Immature natural killer cell (primary cell): ENCODE results near the gene GPR27. TPM values are rescaled to one million over a fixed set of nuclear protein-coding genes. Genes with fewer than 3 reads are reported as not detected.

Experiments
- DNase-seq, 3 donors: peaks; one replicate each; pipeline ENCODE4 v3.0.0; 2022; ENCODE audit warnings: mixed read lengths in 1 of 3
- H3K27ac Mint-ChIP-seq, 6 donors: one replicate each; pipeline ENCODE4 v1.8.0; 2020; ENCODE audit warnings: mixed read lengths in 6 of 6, mild to moderate bottlenecking in 5 of 6, inconsistent platforms in 4 of 6, moderate library complexity in 3 of 6
- H3K27me3 Mint-ChIP-seq, 3 donors: one replicate each; pipeline ENCODE4 v1.8.0; 2020 to 2021; ENCODE audit warnings: low read depth in 3 of 3, mild to moderate bottlenecking in 3 of 3, mixed read lengths in 3 of 3, moderate library complexity in 3 of 3, inconsistent platforms in 1 of 3
- H3K36me3 Mint-ChIP-seq, 3 donors: one replicate each; pipeline ENCODE4 v1.8.0; 2020; ENCODE audit warnings: mixed read lengths in 3 of 3, inconsistent platforms in 2 of 3, mild to moderate bottlenecking in 2 of 3
- H3K4me1 Mint-ChIP-seq, 2 donors: one replicate each; pipeline ENCODE4 v1.8.0; 2020; ENCODE audit warnings: inconsistent platforms in 2 of 2, mild to moderate bottlenecking in 2 of 2, mixed read lengths in 2 of 2, moderate library complexity in 1 of 2
- H3K4me3 Mint-ChIP-seq, 5 donors: one replicate each; pipeline ENCODE4 v1.8.0; 2020; ENCODE audit warnings: mild to moderate bottlenecking in 5 of 5, mixed read lengths in 5 of 5, inconsistent platforms in 3 of 5, moderate library complexity in 3 of 5
- H3K9me3 Mint-ChIP-seq, 6 donors: one replicate each; pipeline ENCODE4 v1.8.0; 2020; ENCODE audit warnings: mild to moderate bottlenecking in 6 of 6, mixed read lengths in 6 of 6, inconsistent platforms in 4 of 6, moderate library complexity in 3 of 6
- polyA plus RNA-seq, 3 donors: library from polyadenylated mRNA; unstranded; fragments of 300-500 nt; fragmentation: Illumina TruSeq; gene quantifications; one replicate each; pipeline ENCODE4 v1.2.3, GENCODE V29; 2021

The GPR27 gene
- polyA plus RNA-seq, 3 donors from 2014 or later = 0.22 to 1.3 TPM; not detected in 1

- Mint-ChIP-seq H3K36me3 (peaks cover 0 to 4% (median 0%) of the 10 kb centered on the region in 3 donors), H3K27me3 (peaks cover 11 to 23% (median 14%) of the 10 kb centered on the region in 3 donors), H3K4me1 (peaks cover 7 to 8% of the 10 kb centered on the region in 2 donors), H3K27ac (no peak overlapping the region), H3K9me3 (no peaks in the 10 kb centered on the region), H3K4me3 (peak overlapping the region in 1 of 5 donors; percentile 31)
- DNase-seq = no peak
Observed at GRCh38 chr3:71751602-71752001, 2.1 kb upstream of the GPR27 start.

GRCh38 chr3:71752831-71753700 lies 589 bp upstream of the GPR27 start:
- Mint-ChIP-seq H3K9me3 (no peaks in the 10 kb centered on the region), H3K27me3 (peaks cover 14 to 24% (median 16%) of the 10 kb centered on the region in 3 donors), H3K4me3 (peak overlapping the region; percentile 50 to 70 (median 60)), H3K36me3 (peaks cover 0 to 4% (median 0%) of the 10 kb centered on the region in 3 donors), H3K27ac (no peak overlapping the region), H3K4me1 (peaks cover 7 to 8% of the 10 kb centered on the region in 2 donors)
- no peak for DNase-seq

GRCh38 chr3:71754610-71755253 lies 1.1 kb downstream of the GPR27 start:
- peaks cover 7 to 8% of the 10 kb centered on the region in 2 donors for H3K4me1 Mint-ChIP-seq
- peaks cover 14 to 20% (median 16%) of the 10 kb centered on the region in 3 donors for H3K27me3 Mint-ChIP-seq
- peaks cover 0 to 7% (median 0%) of the 10 kb centered on the region in 3 donors for H3K36me3 Mint-ChIP-seq
- H3K27ac Mint-ChIP-seq = no peak overlapping the region
- peak overlapping the region; percentile 47 to 85 (median 65) for H3K4me3 Mint-ChIP-seq
- DNase-seq = no peak
- H3K9me3 Mint-ChIP-seq = no peaks in the 10 kb centered on the region

- peaks cover 0 to 7% (median 0%) of the 10 kb centered on the region in 3 donors for H3K36me3 Mint-ChIP-seq
- no peaks in the 10 kb centered on the region for H3K9me3 Mint-ChIP-seq
- no peak overlapping the region for H3K27ac Mint-ChIP-seq
- no peak for DNase-seq
- no peak overlapping the region for H3K4me3 Mint-ChIP-seq
- peaks cover 6 to 14% (median 13%) of the 10 kb centered on the region in 3 donors for H3K27me3 Mint-ChIP-seq
- H3K4me1 Mint-ChIP-seq = peaks cover 4 to 8% of the 10 kb centered on the region in 2 donors
Observed at GRCh38 chr3:71758091-71758490, 4.4 kb downstream of the GPR27 start.

- H3K27ac Mint-ChIP-seq = no peak overlapping the region
- no peak overlapping the region for H3K4me3 Mint-ChIP-seq
- H3K36me3 Mint-ChIP-seq = peaks cover 0 to 7% (median 0%) of the 10 kb centered on the region in 3 donors
- no peaks in the 10 kb centered on the region for H3K9me3 Mint-ChIP-seq
- DNase-seq = no peak
- peaks cover 6 to 15% (median 13%) of the 10 kb centered on the region in 3 donors for H3K27me3 Mint-ChIP-seq
- H3K4me1 Mint-ChIP-seq = peaks cover 4 to 8% of the 10 kb centered on the region in 2 donors
Observed at GRCh38 chr3:71759401-71759800, 5.7 kb downstream of the GPR27 start.

GRCh38 chr3:71760140-71760539 lies 6.5 kb downstream of the GPR27 start:
- H3K4me3 Mint-ChIP-seq = no peak overlapping the region
- H3K36me3 Mint-ChIP-seq = peaks cover 0 to 6% (median 0%) of the 10 kb centered on the region in 3 donors
- peaks cover 6 to 13% (median 13%) of the 10 kb centered on the region in 3 donors for H3K27me3 Mint-ChIP-seq
- no peak for DNase-seq
- no peak overlapping the region for H3K27ac Mint-ChIP-seq
- H3K4me1 Mint-ChIP-seq = peaks cover 2 to 5% of the 10 kb centered on the region in 2 donors
- H3K9me3 Mint-ChIP-seq = no peaks in the 10 kb centered on the region

GRCh38 chr3:71763426-71763825 lies 9.8 kb downstream of the GPR27 start:
- no peaks in the 10 kb centered on the region for H3K9me3 Mint-ChIP-seq

GRCh38 chr3:71771126-71771525 lies 17.5 kb downstream of the GPR27 start:
- no peaks in the 10 kb centered on the region for H3K36me3 Mint-ChIP-seq
- peak in 2 of 3 donors; percentile 28 to 32 for DNase-seq
- no peaks in the 10 kb centered on the region for H3K9me3 Mint-ChIP-seq
- H3K27ac Mint-ChIP-seq = no peak overlapping the region
- H3K4me1 Mint-ChIP-seq = peaks cover 0 to 8% of the 10 kb centered on the region in 2 donors
- peak overlapping the region in 2 of 5 donors; percentile 22 to 30 for H3K4me3 Mint-ChIP-seq
- H3K27me3 Mint-ChIP-seq = peaks cover 2 to 8% (median 7%) of the 10 kb centered on the region in 3 donors

More at GRCh38 chr3:71763426-71763825, 9.8 kb downstream of the GPR27 start:
- no peak for DNase-seq
- Mint-ChIP-seq H3K27me3 (peaks cover 0 to 4% (median 2%) of the 10 kb centered on the region in 3 donors), H3K27ac (no peak overlapping the region), H3K4me1 (no peaks in the 10 kb centered on the region), H3K4me3 (no peak overlapping the region), H3K36me3 (peaks cover 0 to 3% (median 0%) of the 10 kb centered on the region in 3 donors)

GRCh38 chr3:71771884-71772283 lies 18.2 kb downstream of the GPR27 start:
- Mint-ChIP-seq H3K9me3 (no peaks in the 10 kb centered on the region), H3K27me3 (peaks cover 2 to 12% (median 8%) of the 10 kb centered on the region in 3 donors)

GRCh38 chr3:71776538-71776937 lies 22.9 kb downstream of the GPR27 start:
- Mint-ChIP-seq H3K4me1 (peaks cover 14 to 19% of the 10 kb centered on the region in 2 donors), H3K4me3 (no peak overlapping the region), H3K36me3 (no peaks in the 10 kb centered on the region), H3K27me3 (peaks cover 0 to 14% (median 2%) of the 10 kb centered on the region in 3 donors), H3K9me3 (no peaks in the 10 kb centered on the region), H3K27ac (no peak overlapping the region)
- no peak for DNase-seq

More at GRCh38 chr3:71771884-71772283, 18.2 kb downstream of the GPR27 start:
- H3K36me3 Mint-ChIP-seq = no peaks in the 10 kb centered on the region
- DNase-seq = no peak
- peaks cover 0 to 8% of the 10 kb centered on the region in 2 donors for H3K4me1 Mint-ChIP-seq
- no peak overlapping the region for H3K27ac Mint-ChIP-seq
- no peak overlapping the region for H3K4me3 Mint-ChIP-seq

GRCh38 chr3:71778353-71778752 lies 24.7 kb downstream of the GPR27 start:
- H3K36me3 Mint-ChIP-seq = no peaks in the 10 kb centered on the region
- no peak overlapping the region for H3K4me3 Mint-ChIP-seq
- DNase-seq = no peak
- no peak overlapping the region for H3K27ac Mint-ChIP-seq
- H3K9me3 Mint-ChIP-seq = no peaks in the 10 kb centered on the region
- H3K27me3 Mint-ChIP-seq = peaks cover 0 to 17% (median 4%) of the 10 kb centered on the region in 3 donors
- H3K4me1 Mint-ChIP-seq = peaks cover 14 to 19% of the 10 kb centered on the region in 2 donors

GRCh38 chr3:71779674-71780377 lies 26.2 kb downstream of the GPR27 start:
- Mint-ChIP-seq H3K27me3 (peaks cover 6 to 27% (median 10%) of the 10 kb centered on the region in 3 donors), H3K36me3 (no peaks in the 10 kb centered on the region), H3K27ac (no peak overlapping the region), H3K4me1 (peaks cover 21 to 28% of the 10 kb centered on the region in 2 donors), H3K4me3 (peak overlapping the region in 2 of 5 donors; percentile 22 to 28), H3K9me3 (no peaks in the 10 kb centered on the region)
- peak in 2 of 3 donors; percentile 4 to 21 for DNase-seq

- Mint-ChIP-seq H3K4me3 (peak overlapping the region in 1 of 5 donors; percentile 33), H3K27me3 (peaks cover 6 to 27% (median 10%) of the 10 kb centered on the region in 3 donors), H3K36me3 (no peaks in the 10 kb centered on the region), H3K4me1 (peaks cover 24 to 31% of the 10 kb centered on the region in 2 donors), H3K27ac (peak overlapping the region in 1 of 6 donors; percentile 46), H3K9me3 (no peaks in the 10 kb centered on the region)
- no peak for DNase-seq
Observed at GRCh38 chr3:71780430-71780829, 26.8 kb downstream of the GPR27 start.
